Suprapubic skin (tissue), 4 donors: ENCODE measurements around the gene STX1A.

Experiments used
- POLR2A ChIP-seq, 2 donors: fragments of 450-650 bp; IDR thresholded peaks; one replicate each; pipeline ENCODE4 v1.6.1; 2017; ENCODE audit warnings: antibody characterized with exemption in 2 of 2, mild to moderate bottlenecking in 2 of 2, moderate library complexity in 2 of 2
- POLR2AphosphoS5 ChIP-seq, 3 donors: sonication (generic); formaldehyde crosslinking; IDR thresholded peaks; one replicate each; pipeline ENCODE4 v1.6.1; 2017; ENCODE audit warnings: antibody characterized with exemption in 3 of 3
- TF ChIP-seq, protein P1 (sequence below), 2 donors: fragments of 200-600 bp in 1 of 2; fragments of 450-650 bp in 1 of 2; sonication (generic) in 1 of 2; IDR thresholded peaks; one replicate each; pipeline ENCODE4 v1.5.1; 2016 to 2019; ENCODE audit warnings: antibody characterized with exemption in 2 of 2, mild to moderate bottlenecking in 1 of 2, moderate library complexity in 1 of 2

DNA sequence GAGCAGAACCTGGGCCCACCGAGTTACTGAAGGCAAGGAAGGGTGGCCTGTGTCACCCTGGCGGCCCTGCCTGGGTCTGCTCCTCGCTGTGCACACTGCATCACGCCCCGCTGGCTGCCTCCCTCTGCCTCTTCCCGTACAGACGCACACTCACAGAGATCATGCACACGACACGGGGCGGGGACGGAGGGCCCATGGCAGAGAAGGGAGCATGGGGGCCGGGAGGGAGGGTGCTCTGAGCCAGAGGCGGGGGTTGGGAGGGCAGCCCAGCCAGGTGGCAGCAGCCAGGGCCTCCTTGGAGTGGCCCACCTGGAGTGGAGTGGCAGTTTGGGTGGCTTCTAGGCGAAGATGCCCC is 19.4 kb downstream of the STX1A start:
- TF ChIP-seq, protein P1, sequence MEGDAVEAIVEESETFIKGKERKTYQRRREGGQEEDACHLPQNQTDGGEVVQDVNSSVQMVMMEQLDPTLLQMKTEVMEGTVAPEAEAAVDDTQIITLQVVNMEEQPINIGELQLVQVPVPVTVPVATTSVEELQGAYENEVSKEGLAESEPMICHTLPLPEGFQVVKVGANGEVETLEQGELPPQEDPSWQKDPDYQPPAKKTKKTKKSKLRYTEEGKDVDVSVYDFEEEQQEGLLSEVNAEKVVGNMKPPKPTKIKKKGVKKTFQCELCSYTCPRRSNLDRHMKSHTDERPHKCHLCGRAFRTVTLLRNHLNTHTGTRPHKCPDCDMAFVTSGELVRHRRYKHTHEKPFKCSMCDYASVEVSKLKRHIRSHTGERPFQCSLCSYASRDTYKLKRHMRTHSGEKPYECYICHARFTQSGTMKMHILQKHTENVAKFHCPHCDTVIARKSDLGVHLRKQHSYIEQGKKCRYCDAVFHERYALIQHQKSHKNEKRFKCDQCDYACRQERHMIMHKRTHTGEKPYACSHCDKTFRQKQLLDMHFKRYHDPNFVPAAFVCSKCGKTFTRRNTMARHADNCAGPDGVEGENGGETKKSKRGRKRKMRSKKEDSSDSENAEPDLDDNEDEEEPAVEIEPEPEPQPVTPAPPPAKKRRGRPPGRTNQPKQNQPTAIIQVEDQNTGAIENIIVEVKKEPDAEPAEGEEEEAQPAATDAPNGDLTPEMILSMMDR (IDR thresholded peaks at IDR 0.05), result no peak
- TF ChIP-seq POLR2AphosphoS5 (IDR thresholded peaks at IDR 0.05) (no peak), POLR2A (IDR thresholded peaks at IDR 0.05) (no peak)
